AG20443 (cell line): ENCODE data around the gene HELZ2.
A peak's percentile ranks its signal among the peaks of the same experiment; 100 is the strongest.

ENCODE experiments used
- DNase-seq: peaks from one replicate; pipeline ENCODE4 v3.0.0; 2012; ENCODE audit warnings: low spot score, mixed read lengths

Gene HELZ2

DNA sequence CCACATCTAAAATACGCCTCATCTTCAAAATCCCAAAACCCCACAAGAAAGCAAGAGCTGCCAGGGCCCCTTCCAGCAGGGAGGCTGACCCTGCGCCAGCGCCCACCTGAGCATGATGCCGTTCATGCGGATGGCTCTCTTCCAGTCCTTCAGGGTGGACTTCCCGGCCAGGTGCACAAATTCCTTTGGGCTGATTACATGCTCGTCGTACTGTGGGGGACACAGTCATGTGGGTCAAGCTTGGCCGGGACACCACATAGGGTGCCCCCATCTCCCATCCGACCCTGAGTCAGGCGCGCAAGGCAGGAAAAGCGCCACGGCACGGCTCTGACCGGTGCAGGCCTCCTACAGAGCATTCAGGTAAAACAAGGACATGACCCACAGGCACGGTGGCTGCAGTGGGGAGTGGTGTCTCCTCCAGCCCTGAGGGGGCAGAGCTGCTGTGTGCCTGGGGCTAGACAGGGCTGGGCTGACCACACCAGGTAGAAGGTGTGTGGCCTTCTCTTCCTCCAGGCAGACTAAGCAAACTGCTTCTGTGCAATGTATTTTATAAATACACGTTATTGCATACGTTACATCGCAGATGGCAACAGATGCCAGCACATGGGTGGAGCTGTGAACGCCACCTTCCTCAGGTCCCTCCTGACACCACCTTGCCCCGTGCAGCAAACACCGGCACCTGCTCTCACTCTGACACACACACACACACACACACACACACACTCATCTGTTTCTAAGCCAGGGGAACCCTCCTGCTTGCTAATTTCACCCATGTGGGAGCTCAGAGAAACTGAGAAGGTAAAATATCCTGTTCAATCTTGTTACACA, 23.8 kb upstream of the HELZ2 start:
- DNase-seq, result no peak

- no peak for DNase-seq
Measured at GRCh38 chr20:63596423-63596822, 22.4 kb upstream of the HELZ2 start.

- no peak for DNase-seq
Measured at GRCh38 chr20:63595416-63596127, 21.5 kb upstream of the HELZ2 start.

DNA sequence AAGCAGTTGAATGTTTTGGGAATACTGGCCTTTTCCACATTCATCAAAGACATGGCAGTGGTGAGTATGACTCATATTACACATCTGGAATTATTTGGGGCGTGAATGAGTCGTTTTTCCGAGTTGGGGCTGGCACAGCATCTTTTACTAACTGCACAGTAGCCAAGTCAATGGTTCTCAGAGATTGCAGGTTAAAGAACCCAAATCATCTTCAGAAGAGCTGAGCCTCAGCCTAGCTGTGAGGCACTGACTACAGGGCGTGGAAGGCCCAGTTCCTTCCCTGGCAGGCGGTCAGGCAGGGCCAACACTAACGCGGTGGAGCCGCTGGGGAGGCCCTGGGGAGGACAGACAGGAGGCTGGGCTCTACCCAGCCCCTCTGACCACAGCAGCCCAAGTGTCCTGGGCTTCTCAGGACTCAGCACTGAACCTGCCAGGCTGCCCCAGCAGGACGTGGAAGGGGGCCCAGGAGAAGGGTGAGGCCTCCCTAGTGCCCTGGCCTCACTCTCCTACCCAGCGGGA, 20.1 kb upstream of the HELZ2 start:
- DNase-seq, result peak; percentile 86

GRCh38 chr20:63592661-63593060, 18.6 kb upstream of the HELZ2 start:
- DNase-seq, result no peak

DNA sequence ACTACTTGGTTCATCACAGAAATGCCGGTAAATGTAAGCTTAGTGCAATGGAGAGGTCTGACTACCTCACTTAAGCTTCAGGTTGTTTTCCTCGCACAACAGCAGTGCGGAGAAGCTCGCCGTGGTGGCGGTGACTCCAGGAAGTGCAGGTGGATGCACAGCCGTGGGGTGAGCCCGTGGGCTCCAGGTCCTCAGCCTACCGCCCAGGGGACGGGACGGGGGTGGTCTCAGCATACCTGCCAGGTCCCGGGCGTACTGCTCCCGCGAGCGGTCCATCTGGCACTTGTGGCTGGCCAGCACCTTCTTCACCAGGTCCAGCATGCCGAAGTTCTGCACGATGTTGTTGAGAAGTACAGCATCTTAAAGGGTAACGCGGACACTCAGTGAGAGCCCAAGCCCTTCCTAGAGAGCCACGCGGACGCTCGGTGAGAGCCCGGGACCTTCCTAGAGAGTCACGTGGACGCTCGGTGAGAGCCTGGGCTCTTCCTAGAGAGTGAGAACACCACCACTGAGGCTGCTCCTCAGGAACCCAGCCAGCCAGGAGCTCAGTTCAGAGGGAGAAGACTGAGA, 17.8 kb upstream of the HELZ2 start:
- DNase-seq, result no peak

DNA sequence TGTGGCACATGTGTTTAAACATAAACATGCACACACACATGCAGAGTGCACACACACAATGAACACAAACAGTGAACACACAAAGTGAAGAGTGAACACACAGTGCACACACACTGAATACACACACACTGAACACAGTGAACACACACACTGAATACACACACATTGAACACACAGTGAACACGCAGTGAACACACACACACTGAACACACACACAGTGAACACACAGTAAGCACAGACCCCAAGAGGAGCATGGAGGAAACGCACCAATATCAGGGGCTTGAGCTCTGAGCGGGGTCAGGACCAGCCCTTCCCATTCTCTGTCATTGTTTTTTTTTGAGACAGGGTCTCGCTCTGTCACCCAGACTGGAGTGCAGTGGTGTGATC, 17.1 kb upstream of the HELZ2 start:
- no peak for DNase-seq

- no peak for DNase-seq
Measured at GRCh38 chr20:63590218-63591146, 16.4 kb upstream of the HELZ2 start.

GRCh38 chr20:63589261-63590217, 15.5 kb upstream of the HELZ2 start:
- no peak for DNase-seq

DNA sequence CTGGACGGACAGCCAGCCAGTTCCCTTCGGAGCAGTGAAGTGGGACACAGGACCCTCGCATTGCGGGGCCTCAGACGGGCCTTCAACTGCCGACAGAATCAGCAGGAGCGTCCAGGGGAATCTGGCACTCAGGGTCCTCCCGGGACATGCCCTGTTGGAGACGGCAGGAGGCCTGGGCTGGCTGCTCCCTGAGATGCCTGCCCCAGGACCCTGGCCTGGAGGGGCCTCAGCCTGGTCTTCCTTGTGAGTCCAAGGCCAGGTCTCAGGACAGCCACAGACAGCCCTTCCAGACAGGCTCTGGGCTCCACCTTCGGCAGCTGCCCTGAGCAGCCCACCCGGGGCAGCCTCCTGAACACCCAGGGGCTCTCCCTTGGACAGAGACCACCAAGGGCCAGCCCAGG, 14.6 kb upstream of the HELZ2 start:
- DNase-seq, result no peak

- DNase-seq, result no peak
Measured at GRCh38 chr20:63587776-63588591, 13.9 kb upstream of the HELZ2 start.

DNA sequence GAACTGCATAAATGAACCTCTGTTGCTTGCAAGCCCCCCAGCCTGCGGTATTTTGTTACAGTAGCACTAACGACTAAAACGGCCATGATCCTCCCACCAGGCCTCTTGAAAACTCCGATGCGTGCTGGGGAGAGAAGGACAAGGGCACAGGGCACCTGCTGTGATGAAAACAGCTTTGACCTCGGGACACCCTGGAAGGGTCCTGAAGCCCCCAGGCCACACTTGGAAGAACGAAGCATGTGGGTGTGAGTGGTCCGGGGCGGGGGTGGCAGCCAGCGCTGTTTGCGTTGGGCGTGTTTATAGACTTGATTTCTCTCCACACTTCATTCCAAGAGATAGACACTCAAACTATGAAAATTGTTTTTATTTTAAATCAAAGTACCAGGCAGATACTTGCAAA, 13.2 kb upstream of the HELZ2 start:
- no peak for DNase-seq

DNA sequence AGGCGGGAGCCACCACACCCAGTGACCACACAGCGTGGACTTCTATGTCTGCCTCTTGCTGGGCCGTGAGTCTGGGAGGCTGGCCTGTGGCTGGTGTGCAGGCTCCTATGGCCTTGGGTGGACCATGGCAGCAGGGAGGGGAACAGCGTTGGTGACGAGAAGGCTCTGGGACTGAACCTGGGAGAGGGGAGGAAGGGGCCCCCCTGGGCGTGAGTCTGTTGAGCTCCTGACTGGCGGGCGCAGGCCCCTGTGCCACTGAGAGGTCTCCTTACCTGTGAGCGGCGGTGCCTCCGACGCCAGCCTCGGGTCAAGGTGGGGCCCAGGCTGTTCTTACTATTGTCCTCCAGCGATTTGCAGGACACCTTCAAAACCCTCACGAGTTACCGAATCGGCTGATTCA, 12.8 kb upstream of the HELZ2 start:
- DNase-seq, result no peak

DNA sequence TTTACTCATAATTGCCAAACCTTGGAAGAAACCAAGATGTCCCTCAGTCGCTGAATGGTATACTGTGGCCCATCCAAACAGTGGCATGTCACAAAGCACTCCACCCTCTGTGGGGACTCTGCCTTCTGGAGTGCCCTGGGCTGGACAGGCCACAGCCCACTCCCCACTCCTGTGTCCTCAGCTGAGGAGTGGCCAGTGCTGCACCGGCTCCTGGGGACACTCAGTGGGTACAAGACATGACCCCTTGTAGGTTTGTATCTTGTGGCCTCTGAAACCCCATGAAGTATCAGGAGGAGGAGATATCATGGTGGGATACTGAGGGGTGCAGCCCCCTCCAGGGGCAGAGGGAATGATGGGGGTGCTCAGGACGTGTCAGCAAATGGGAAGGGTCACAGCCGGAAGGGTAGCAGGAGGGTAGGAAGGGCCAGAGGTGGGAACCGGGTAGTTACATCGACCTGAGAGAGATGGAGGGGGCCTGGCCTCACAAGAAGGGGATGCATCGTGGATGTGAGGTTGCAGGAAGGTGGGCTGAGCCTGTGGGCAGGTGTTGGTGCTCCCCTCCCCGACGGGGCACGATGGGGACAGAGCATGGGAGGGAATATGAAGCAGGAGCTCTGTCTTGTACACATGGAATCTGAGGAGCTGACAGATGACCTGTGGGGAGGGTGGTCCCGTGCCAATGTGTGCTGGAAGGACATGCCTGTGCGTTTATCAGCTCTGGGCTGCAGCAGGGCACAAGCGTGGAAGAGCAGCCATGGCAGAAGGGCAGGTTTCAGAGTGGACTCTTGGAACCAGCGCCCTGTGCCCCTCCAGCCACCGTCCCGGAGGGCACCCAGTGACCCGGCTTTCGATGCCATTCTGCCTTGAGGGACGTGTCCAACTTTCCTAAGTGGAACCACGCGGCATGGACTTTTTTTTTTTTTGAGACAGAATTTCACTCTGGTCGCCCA, 11.9 kb upstream of the HELZ2 start:
- DNase-seq, result no peak

GRCh38 chr20:63582382-63583063, 8.5 kb upstream of the HELZ2 start:
- no peak for DNase-seq

- peak; percentile 32 for DNase-seq
Measured at GRCh38 chr20:63580796-63581461, 6.9 kb upstream of the HELZ2 start.

GRCh38 chr20:63579017-63579694, 5.1 kb upstream of the HELZ2 start:
- DNase-seq, result no peak
